RCC 7860 (cell line): ENCODE data around the gene SH3RF1.
A peak's percentile ranks its signal among the peaks of the same experiment; 100 is the strongest.

Experiments used
- DNase-seq: peaks from one replicate; pipeline ENCODE4 v3.0.0-alpha.2; 2015; ENCODE audit warnings: low spot score
- FAIRE-seq: peaks from 2 replicates; lab custom pipeline; 2012; peaks lifted over from hg19 to GRCh38; lab: Jason Lieb, UNC

SH3RF1 gene

GRCh38 chr4:169114341-169114974 is 156.3 kb downstream of the SH3RF1 start:
- DNase-seq = no peak
- FAIRE-seq = peak; percentile 71

DNA sequence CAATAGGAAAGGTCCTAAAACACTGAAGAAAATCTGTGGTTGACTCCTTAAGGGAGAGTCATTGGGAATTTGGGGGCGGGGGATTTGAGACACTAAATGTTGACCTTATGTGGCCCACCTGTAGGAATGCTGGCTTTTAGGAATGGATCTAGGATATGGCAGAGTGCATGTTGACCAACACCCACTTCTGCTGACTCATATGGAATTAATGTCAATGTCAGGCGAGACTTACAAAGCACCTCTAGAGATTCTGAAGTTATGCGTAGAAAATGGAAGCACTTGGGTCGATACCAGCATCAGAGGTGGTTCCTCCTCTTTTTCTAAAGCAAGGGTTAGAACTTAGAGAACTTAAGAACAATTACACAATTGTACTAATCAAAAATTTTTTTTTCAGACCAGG is 160.1 kb downstream of the SH3RF1 start:
- FAIRE-seq (no peak), DNase-seq (no peak)

- no peak for DNase-seq
- FAIRE-seq = no peak
Observed at GRCh38 chr4:169109035-169109675, 161.6 kb downstream of the SH3RF1 start.

GRCh38 chr4:169108303-169108702 is 162.5 kb downstream of the SH3RF1 start:
- DNase-seq (no peak), FAIRE-seq (no peak)

- DNase-seq (no peak), FAIRE-seq (no peak)
Observed at GRCh38 chr4:169107528-169107927, 163.2 kb downstream of the SH3RF1 start.

DNA sequence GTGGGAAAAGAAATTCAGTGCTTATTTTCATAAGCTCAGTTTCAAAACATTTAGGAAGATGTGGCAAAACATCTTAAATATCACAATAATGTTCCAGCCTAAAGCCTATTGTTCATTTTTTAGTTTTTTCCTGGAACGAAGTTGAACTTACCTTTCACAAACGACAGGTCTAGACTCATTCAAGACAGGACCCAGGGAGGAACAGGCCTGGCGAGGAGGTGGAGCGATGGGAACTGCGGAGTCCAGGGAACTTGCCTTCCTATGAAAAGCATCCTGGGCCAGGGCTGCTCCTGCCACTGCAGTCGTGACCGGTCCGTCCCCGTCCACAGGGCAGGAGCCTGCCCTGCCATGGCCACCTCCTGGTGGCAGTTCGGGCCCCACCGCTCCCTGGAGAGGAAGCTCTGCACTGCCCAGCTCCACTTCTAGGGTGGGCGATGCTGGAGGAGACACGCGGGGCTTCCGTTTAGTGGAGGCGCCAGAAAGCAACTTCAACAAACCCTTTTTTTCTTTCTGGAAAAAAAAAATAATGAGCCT is 164.0 kb downstream of the SH3RF1 start:
- no peak for DNase-seq
- no peak for FAIRE-seq

- DNase-seq = no peak
- FAIRE-seq = no peak
Observed at GRCh38 chr4:169105620-169106019, 165.1 kb downstream of the SH3RF1 start.

GRCh38 chr4:169103966-169104412 is 166.8 kb downstream of the SH3RF1 start:
- no peak for FAIRE-seq
- DNase-seq = no peak

- no peak for FAIRE-seq
- DNase-seq = no peak
Observed at GRCh38 chr4:169102026-169102425, 168.7 kb downstream of the SH3RF1 start.

DNA sequence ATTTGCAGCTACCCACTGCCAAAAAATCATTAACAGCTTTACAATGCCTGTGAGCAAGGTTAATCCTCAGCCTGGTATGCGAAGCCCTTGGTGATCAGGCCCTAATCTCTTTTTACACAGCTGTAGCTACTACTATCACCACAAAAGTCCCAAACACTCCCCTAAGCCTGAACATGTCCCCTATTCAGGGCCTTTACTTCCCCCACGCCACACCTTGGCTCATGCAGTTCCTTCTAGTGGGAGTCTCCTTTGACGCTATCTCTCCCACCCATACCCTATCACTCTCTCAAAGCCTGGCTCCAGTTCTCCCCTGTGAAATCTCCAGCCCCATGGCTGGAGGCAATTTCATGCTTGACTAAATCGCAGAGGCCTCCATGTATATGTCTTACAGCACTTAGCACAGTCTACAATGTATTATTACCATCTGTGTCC is 170.1 kb downstream of the SH3RF1 start:
- no peak for DNase-seq
- no peak for FAIRE-seq

GRCh38 chr4:169099771-169100180 is 171.0 kb downstream of the SH3RF1 start:
- FAIRE-seq (no peak), DNase-seq (no peak)

DNA sequence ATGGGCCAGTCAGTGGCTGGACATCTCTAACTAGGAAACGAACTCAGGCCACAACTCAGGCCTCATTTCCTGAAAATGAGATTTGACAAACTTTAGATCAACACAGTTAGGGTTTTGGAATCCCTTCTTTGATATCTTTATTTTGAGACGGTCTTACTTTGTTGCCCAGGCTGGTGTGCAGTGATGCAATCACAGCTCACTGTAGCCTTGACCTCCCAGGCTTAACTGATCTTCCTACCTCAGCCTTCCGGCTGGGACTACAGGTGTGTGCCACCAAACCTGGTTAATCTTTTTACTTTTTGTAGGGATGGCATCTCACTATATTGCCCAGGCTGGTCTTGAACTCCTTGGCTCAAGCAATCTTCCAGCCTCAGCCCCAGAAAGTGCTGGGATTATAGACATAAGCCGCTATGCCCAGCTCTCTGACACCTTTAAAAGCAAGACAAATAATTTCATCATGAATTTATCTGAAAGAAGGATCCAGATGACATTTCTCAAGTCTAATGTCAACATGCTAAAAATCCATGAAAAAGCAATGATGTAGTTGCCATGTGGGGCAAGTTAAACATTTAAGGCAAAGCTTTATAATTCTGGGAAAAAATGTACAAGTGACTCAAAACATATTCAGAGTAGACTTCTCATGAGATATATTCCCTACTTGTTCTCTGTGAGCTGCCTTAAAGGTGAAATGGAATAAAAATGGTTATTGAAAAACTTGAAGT is 171.6 kb downstream of the SH3RF1 start:
- no peak for DNase-seq
- no peak for FAIRE-seq

DNA sequence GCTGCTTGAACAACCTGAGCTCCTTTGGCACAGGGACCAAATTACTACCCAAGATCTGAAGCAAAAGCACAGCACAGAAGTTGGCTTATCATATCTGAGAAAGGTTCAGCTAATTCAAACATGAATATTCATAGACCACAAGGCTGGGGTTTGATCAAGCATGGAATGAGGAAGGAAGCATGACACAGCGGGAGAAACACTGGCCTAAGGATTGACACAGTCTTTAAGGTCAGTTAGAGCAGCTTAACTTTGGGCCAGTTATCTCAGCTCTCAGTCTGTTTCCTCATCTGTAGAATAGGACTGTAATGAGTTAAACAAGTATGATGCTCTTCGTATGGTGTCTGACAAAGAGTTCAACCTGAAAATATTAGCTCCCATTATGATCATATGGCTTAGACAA is 172.2 kb downstream of the SH3RF1 start:
- no peak for DNase-seq
- FAIRE-seq = no peak

- DNase-seq = no peak
- no peak for FAIRE-seq
Observed at GRCh38 chr4:169098054-169098497, 172.7 kb downstream of the SH3RF1 start.

- DNase-seq = no peak
- no peak for FAIRE-seq
Observed at GRCh38 chr4:169096221-169096620, 174.5 kb downstream of the SH3RF1 start.

GRCh38 chr4:169094656-169095231 is 176.0 kb downstream of the SH3RF1 start:
- FAIRE-seq (no peak), DNase-seq (no peak)

- no peak for FAIRE-seq
- no peak for DNase-seq
Observed at GRCh38 chr4:169092889-169093522, 177.8 kb downstream of the SH3RF1 start.

- no peak for FAIRE-seq
- DNase-seq = no peak
Observed at GRCh38 chr4:169090484-169091215, 180.1 kb downstream of the SH3RF1 start.

DNA sequence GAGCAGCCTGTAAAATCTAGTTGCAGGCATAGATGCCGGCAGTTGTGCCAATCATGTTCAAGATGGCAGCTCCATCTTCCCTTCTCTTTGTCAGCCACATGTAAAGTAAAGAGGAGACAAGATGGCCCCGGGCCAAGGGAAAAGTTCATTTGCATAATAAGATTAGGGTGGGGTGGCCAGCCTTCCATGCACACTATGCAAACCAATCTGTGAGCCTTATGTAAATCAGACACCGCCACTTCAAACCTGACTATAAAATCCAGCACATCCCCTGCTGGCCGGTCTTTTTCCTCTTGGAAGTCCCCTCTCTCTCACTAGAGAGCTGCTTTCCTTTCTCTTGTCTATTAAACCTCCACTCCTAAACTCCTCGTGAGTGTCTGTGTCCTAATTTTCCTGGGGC is 181.8 kb downstream of the SH3RF1 start:
- no peak for DNase-seq
- no peak for FAIRE-seq

DNA sequence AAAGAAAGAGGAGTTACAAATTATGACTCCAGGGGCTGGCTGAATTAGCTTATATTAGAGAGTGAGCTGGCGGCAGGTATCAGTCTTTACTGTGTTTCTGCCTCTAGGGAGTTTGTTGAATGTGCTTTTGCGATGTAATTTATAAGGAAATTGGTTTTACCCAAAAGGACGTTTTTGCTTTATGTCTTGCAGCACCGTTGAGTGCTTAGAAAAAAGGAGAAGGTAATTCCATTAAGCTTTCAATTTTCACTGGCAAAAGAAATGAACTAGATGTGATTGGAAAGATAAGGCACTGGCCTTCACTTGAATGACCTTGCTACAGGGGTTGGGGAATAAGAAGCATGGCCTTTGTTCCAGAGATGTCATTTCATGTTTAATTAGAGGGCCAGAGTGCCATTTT is 185.8 kb downstream of the SH3RF1 start:
- FAIRE-seq = no peak
- DNase-seq = no peak
